ENCODE data around the gene PRKRIP1.
"Not testable (repeated sequence)": the region's sequence is repeated elsewhere in the genome, so short reads cannot be mapped to it uniquely, and the experiment has no call there.

GRCh38 chr7:102372796-102373195 lies 23.4 kb upstream of the PRKRIP1 start:
- TF ChIP-seq CTCF (conservative IDR thresholded peaks at IDR 0.05 in 1 of 2, IDR thresholded peaks at IDR 0.05 in 1 of 2; ENCODE audit: extremely low read depth in 1 of 2, insufficient read depth in 1 of 2, low read depth in 1 of 2, low read length in 2 of 2); EZH2 (IDR thresholded peaks at IDR 0.05; ENCODE audit: borderline replicate concordance, low read length): not testable (repeated sequence)
